ENCODE measurements around the gene PER3.

- no peak for TF ChIP-seq EP300 (conservative IDR thresholded peaks at IDR 0.05; ENCODE audit: poor library complexity, severe bottlenecking)
- TF ChIP-seq CTCF (IDR thresholded peaks at IDR 0.05; ENCODE audit: poor library complexity, severe bottlenecking): no peak
- no peak for TF ChIP-seq RAD21 (conservative IDR thresholded peaks at IDR 0.05)
- no peak for TF ChIP-seq SMC3 (conservative IDR thresholded peaks at IDR 0.05; ENCODE audit: poor library complexity)
- TF ChIP-seq TAF1 (IDR thresholded peaks at IDR 0.05; ENCODE audit: low read depth): no peak
- TF ChIP-seq REST (IDR thresholded peaks at IDR 0.05; ENCODE audit: borderline replicate concordance): no peak
- TF ChIP-seq POLR2AphosphoS5 (IDR thresholded peaks at IDR 0.05): no peak
Measured at GRCh38 chr1:7861452-7861851, 77.4 kb downstream of the PER3 start.

All from neural cell (in vitro differentiated cells).